Ascending aorta (tissue), 2 donors: ENCODE data around the gene SIX6. TPM values are rescaled to one million over a fixed set of nuclear protein-coding genes. Genes with fewer than 3 reads are reported as not detected.

Source experiments
- DNase-seq, 2 donors: peaks; one replicate each; pipeline ENCODE4 v3.0.0-alpha.2; 2019; ENCODE audit warnings: low spot score in 2 of 2
- H3K27ac ChIP-seq, 2 donors: fragments of 200-600 bp; sonication (generic); one replicate each; pipeline ENCODE4 v1.5.1; 2016 to 2017; ENCODE audit warnings: mild to moderate bottlenecking in 1 of 2
- H3K27me3 ChIP-seq: fragments of 200-600 bp; sonication (generic); one replicate; pipeline ENCODE4 v1.5.1; 2017
- H3K36me3 ChIP-seq, 2 donors: fragments of 200-600 bp; sonication (generic); one replicate each; pipeline ENCODE4 v1.5.1; 2016
- H3K4me1 ChIP-seq, 2 donors: fragments of 200-600 bp; sonication (generic); one replicate each; pipeline ENCODE4 v1.5.1; 2016 to 2017; ENCODE audit warnings: mild to moderate bottlenecking in 1 of 2
- H3K4me3 ChIP-seq, 2 donors: fragments of 200-600 bp; sonication (generic); one replicate each; pipeline ENCODE4 v1.5.1; 2016 to 2017; ENCODE audit warnings: mild to moderate bottlenecking in 1 of 2
- H3K9me3 ChIP-seq, 2 donors: fragments of 200-600 bp; sonication (generic); one replicate each; pipeline ENCODE4 v1.5.1; 2016
- CTCF ChIP-seq, 3 experiments: fragments of 200-600 bp in 2 of 3; fragments of 450-650 bp in 1 of 3; sonication (generic) in 2 of 3; IDR thresholded peaks; one replicate each; pipeline ENCODE4 v1.5.1; 2016 to 2019; ENCODE audit warnings: antibody characterized with exemption in 3 of 3, mild to moderate bottlenecking in 1 of 3, moderate library complexity in 1 of 3
- intact Hi-C: fragments of 100-400 bp; cut with DNase I; formaldehyde crosslinking; loops from one replicate; pipeline ENCODE4 v1.15.1; 2023
- total RNA-seq: library from RNA; depleted of rRNA; stranded (reverse); fragments of >200 nt; gene quantifications from one replicate; pipeline ENCODE4 v1.1.0, GENCODE V29; 2016

The SIX6 gene
- total RNA-seq, 1 donor from 2014 or later = not detected

- H3K36me3 ChIP-seq = no peaks in the 10 kb centered on the region
- DNase-seq = no peak
- TF ChIP-seq CTCF (IDR thresholded peaks at IDR 0.05) = no peak
- no peak overlapping the region for H3K4me3 ChIP-seq
- no peak overlapping the region for H3K27ac ChIP-seq
- H3K27me3 ChIP-seq = peaks cover 5% of the 10 kb centered on the region
- no peaks in the 10 kb centered on the region for H3K9me3 ChIP-seq
- no peaks in the 10 kb centered on the region for H3K4me1 ChIP-seq
- intact Hi-C loops = no loop called here
Observed at GRCh38 chr14:60488175-60488574, 20.8 kb upstream of the SIX6 start.

GRCh38 chr14:60490270-60490669, 18.7 kb upstream of the SIX6 start:
- H3K27me3 ChIP-seq = peaks cover 5% of the 10 kb centered on the region

GRCh38 chr14:60495946-60496345, 13.0 kb upstream of the SIX6 start:
- H3K27me3 ChIP-seq = no peaks in the 10 kb centered on the region

More at GRCh38 chr14:60490270-60490669, 18.7 kb upstream of the SIX6 start:
- Histone ChIP-seq H3K4me3 (no peak overlapping the region), H3K36me3 (no peaks in the 10 kb centered on the region), H3K9me3 (no peaks in the 10 kb centered on the region), H3K4me1 (no peaks in the 10 kb centered on the region), H3K27ac (no peak overlapping the region)
- TF ChIP-seq CTCF (IDR thresholded peaks at IDR 0.05) = no peak
- no peak for DNase-seq
- intact Hi-C loops = no loop called here

GRCh38 chr14:60502541-60502940, 6.4 kb upstream of the SIX6 start:
- intact Hi-C loops = no loop called here
- Histone ChIP-seq H3K4me3 (no peak overlapping the region), H3K36me3 (no peaks in the 10 kb centered on the region), H3K27me3 (no peaks in the 10 kb centered on the region), H3K9me3 (no peaks in the 10 kb centered on the region), H3K4me1 (no peaks in the 10 kb centered on the region), H3K27ac (no peak overlapping the region)
- no peak for TF ChIP-seq CTCF (IDR thresholded peaks at IDR 0.05)
- no peak for DNase-seq

More at GRCh38 chr14:60495946-60496345, 13.0 kb upstream of the SIX6 start:
- H3K4me1 ChIP-seq = no peaks in the 10 kb centered on the region
- intact Hi-C loops = no loop called here
- H3K27ac ChIP-seq = no peak overlapping the region
- no peaks in the 10 kb centered on the region for H3K36me3 ChIP-seq
- no peak for TF ChIP-seq CTCF (IDR thresholded peaks at IDR 0.05)
- no peaks in the 10 kb centered on the region for H3K9me3 ChIP-seq
- H3K4me3 ChIP-seq = no peak overlapping the region
- no peak for DNase-seq

GRCh38 chr14:60505448-60505847, 3.5 kb upstream of the SIX6 start:
- Histone ChIP-seq H3K27ac (no peak overlapping the region), H3K27me3 (peaks cover 8% of the 10 kb centered on the region), H3K9me3 (no peaks in the 10 kb centered on the region), H3K4me1 (peaks cover 4 to 10% of the 10 kb centered on the region in 2 donors), H3K36me3 (no peaks in the 10 kb centered on the region), H3K4me3 (no peak overlapping the region)
- intact Hi-C loops = no loop called here
- no peak for DNase-seq
- TF ChIP-seq CTCF (IDR thresholded peaks at IDR 0.05) = no peak

- intact Hi-C loops = no loop called here
- no peak for DNase-seq
- H3K9me3 ChIP-seq = no peaks in the 10 kb centered on the region
- H3K36me3 ChIP-seq = no peaks in the 10 kb centered on the region
- peaks cover 14% of the 10 kb centered on the region for H3K27me3 ChIP-seq
- no peak overlapping the region for H3K27ac ChIP-seq
- H3K4me3 ChIP-seq = no peak overlapping the region
- H3K4me1 ChIP-seq = peaks cover 4 to 15% of the 10 kb centered on the region in 2 donors
- no peak for TF ChIP-seq CTCF (IDR thresholded peaks at IDR 0.05)
Observed at GRCh38 chr14:60506010-60506409, 2.9 kb upstream of the SIX6 start.
